Umbilical cord (tissue), 2 donors: ENCODE data around the gene ZNF562. TPM values are rescaled to one million over a fixed set of nuclear protein-coding genes. Genes with fewer than 3 reads are reported as not detected.
"Not testable (repeated sequence)": the region's sequence is repeated elsewhere in the genome, so short reads cannot be mapped to it uniquely, and the experiment has no call there.

ENCODE experiments used
- DNase-seq: peaks from one replicate; pipeline ENCODE4 v3.0.0-alpha.2; 2015; ENCODE audit warnings: low spot score
- total RNA-seq: library from RNA; depleted of rRNA; stranded (reverse); fragments of >200 nt; gene quantifications from one replicate; pipeline ENCODE4 v1.2.3, GENCODE V29; 2014; ENCODE audit warnings: low replicate concordance; ENCODE audit not compliant: insufficient read depth

Gene ZNF562
- total RNA-seq: 35.9 TPM

DNA sequence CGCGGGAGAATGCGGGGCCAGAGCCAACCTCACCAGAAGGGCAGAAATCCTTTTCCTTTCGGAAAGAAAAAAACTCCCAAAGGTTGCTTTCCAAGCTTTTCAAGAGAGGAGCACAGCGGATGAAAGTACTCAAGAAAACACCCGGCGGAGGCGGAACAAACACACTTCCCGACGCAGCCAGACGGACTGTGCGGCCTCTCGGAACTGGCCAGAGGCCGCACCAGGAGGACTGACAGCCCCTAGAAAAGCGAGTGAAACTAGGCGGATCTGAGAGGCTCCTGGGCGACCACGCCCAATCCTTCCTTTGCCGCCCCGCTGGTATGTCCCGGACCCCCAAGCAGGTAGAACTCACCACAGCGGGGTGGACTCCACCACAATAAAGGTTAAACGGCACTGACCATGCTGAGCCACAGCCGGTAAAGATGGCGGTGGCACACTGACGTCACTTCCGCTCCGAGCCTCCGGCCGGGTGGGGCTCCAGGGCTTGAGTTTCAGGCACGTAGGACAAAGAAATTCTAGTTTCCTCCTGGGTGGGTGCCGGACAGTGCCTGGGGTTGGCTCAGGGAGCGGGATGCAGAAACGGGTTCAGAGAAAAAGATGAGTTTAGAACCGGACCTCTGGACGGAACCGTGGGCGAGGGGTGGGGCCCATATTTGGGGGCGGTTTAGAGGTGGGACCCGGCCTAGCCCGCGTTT is at the start of gene ZNF562:
ZNF562 (minus strand) TSS at position 438 of the 695 bp plus-strand sequence. CDS start 14,356 bp downstream, outside the sequence.
- peak; percentile 93 for DNase-seq

- no peak for DNase-seq
Observed at GRCh38 chr19:9724157-9724556, 49.3 kb upstream of the ZNF562 start.

DNA sequence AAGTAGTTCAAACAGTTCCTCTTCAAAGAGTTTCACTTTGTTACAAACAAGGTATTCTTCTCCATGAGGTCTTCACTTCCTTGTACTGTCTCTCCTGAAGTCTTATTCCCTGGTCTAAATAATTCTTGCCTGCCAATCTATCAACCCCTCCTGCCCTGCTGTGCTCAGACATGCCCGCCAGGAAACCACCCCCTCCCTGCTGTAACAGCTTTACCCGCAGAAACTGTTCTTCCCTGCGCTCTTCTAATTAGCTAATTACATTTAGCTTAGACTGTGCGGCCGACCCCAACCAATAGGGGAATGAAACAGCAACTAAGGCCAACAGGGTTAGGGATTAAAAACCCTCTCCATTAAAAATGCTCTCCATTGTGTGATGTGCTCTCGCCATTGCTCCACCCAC is 47.0 kb upstream of the ZNF562 start:
- no peak for DNase-seq

GRCh38 chr19:9720541-9720940 is 45.6 kb upstream of the ZNF562 start:
- DNase-seq: no peak

- no peak for DNase-seq
Observed at GRCh38 chr19:9711815-9712214, 36.9 kb upstream of the ZNF562 start.

DNA sequence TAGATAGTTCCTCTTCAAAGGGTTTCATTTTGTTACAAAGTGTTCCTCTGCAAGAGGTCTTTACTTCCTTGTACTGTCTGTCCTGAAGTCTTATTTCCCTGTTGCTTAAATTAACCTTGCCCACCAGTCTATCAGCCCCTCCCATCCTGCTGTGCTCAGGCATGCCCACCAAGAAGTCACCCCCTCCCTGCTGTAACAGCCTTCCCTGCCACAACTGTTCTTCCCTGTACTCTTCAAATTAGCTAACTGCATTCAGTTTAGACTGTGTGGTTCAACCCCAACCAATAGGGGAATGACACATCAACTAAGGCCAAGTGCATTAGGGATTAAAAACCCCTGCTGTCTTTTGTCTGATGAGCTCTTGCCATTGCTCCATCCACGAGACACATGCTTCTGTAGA is 34.4 kb upstream of the ZNF562 start:
- DNase-seq: peak; percentile 22

DNA sequence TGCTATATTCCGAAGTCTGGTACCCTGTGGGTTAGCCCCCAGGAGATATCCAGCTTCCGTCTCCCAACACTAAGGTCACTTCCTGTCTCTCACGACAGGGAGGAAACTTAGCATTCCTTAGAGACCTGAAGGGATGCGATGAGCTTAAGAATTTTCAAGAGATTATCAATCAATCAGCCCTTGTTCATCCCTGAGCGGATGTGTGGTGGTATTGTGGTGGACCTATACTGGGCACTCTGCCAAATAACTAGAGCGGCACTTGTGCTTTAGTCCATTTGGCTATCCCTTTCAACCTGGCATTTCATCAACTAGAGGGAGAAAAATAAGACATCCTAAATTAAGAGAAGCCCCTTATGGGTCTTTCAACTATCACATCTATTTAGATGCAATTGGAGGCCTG is 30.9 kb upstream of the ZNF562 start:
- no peak for DNase-seq

DNA sequence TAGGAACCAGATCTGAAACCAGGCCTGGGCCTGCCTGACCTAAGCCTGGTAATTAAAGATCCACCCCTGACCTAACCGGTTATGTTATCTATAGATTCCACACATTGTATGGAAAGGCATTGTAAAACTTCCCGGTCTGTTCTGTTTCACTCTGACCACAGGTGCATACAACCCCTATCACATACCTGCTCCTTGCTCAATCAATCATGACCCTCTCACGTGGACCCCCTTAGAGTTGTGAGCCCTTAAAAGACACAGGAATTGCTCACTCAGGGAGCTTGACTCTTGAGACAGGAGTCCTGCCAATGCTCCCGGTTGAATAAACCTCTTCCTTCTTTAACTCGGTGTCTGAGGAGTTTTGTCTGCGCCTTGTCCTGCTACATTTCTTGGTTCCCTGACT is 27.3 kb upstream of the ZNF562 start:
- DNase-seq: no peak

DNA sequence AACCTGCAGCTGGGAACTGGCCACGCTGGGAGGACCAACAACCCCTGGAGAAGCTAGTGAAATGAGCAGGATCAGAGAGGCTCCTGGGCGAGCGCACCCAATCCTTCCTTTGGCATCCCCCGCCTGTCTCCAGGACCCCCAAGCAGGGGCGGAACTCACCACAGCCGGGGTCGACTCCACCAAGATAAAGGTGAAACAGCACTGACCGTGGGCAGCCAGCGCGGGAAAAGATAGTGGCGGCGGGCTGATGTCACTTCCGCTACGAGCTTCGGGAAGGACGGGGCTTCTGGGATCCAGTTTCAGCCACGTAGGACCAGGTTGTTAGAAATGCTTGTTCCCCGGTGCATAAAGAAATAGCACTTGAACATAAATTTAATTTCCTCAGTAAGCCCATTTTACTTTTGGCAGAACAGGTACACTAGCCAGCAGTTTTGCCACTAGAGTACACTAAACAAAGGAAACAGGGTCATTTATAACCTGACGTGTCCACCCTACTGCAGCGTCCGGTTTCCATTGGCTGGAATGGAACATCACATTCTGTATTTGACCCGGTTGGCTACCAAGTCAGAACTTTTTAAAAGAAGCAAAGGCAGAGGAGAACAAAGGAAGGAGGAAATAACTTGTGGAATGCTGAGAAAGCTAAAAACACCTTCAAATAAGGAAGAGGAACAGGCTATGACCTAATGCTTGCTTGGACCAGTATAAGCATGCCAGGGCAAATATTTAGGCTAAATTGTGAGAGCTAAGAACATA is 25.5 kb upstream of the ZNF562 start:
- no peak for DNase-seq

DNA sequence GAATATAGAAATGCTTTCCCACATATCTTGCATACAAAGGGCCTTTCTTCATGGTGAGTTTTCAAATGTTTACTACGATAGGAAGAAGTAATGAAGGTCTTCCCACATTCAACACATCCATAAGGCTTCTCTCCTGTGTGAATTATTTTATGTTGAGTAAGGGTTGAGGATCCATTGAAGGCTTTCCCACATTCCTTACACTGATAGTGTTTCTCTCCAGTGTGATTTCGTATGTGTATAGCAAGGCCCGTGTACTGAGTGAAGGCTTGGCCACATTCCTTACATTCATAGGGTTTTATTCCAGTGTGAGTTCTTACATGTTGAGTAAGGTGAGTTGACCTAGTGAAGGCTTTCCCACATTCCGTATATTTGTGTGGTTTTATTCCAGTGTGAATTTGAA is 15.4 kb upstream of the ZNF562 start:
- not testable (repeated sequence) for DNase-seq

DNA sequence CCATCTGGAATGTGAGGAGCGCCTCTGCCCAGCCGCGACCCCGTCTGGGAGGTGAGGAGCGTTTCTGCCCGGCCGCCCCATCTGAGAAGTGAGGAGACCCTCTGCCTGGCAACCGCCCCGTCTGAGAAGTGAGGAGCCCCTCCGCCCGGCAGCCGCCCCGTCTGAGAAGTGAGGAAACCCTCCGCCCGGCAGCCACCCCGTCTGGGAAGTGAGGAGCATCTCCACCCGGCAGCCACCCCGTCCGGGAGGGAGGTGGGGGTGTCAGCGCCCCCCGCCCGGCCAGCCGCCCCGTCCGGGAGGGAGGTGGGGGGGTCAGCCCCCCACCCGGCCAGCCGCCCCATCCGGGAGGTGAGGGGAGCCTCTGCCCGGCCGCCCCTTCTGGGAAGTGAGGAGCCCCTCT is 5.1 kb upstream of the ZNF562 start:
- not testable (repeated sequence) for DNase-seq

DNA sequence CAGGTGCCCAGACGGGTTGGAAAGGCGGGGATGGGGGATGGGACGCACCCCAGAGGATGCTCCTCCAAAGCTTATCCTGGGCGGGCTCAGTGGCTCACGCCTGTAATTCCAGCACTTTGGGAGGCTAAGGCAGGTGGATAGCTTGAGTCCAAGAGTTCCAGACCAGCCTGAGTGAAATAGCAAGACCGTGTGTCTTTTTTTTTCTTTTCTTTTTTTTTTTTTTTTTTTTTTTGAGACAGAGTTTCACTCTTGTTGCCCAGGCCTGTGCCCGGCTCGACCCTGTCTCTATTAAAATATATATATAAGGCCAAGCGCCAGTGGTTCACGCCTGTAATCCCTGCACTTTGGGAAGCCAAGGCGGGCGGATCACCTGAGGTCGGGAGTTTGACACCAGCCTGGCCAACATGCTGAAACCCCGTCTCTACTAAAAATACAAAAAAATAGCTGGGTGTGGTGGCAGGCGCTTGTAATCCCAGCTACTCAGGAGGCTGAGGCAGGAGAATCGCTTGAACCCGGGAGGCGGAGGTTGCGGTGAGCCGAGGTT is 530 bp upstream of the ZNF562 start:
- DNase-seq: not testable (repeated sequence)

DNA sequence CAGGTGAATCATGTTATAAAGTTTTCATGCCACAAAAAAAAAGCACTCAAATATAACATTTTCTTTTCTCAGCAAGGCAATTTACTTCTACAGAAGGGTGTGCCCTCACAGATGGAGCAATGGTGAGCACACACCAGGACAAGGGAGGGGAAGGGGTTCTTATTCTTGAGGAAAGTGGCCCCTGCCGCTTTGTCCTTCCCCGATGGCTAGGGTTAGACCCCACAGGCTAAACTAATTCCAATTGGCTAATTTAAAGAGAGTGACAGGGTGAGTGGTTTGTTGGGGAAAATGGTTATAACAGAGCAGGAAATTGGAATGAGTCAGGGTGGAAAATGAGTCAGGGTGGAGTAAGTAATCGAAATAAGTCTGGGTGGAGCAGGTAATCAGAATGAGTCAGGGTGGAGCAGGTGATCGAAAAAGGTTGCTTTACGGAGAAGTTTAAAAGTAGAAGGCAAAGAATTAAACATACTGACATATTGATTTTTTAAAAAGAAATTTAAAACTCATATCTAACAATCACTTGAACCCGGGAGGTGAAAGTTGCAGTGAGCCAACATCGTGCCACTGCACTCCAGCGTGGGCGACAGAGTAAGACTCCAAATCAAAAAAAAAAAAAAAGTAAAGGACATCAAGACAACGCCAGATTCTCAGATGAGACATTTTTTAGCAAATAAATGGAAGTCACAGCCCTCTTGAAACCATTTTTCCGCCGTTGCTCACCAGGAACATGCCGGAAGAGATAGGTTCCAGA is 813 bp downstream of the ZNF562 start:
- peak; percentile 2 for DNase-seq

- no peak for DNase-seq
Observed at GRCh38 chr19:9672893-9673292, 2.0 kb downstream of the ZNF562 start.

GRCh38 chr19:9671655-9672054 is 3.2 kb downstream of the ZNF562 start:
- DNase-seq: no peak

- DNase-seq: no peak
Observed at GRCh38 chr19:9668544-9668943, 6.4 kb downstream of the ZNF562 start.

DNA sequence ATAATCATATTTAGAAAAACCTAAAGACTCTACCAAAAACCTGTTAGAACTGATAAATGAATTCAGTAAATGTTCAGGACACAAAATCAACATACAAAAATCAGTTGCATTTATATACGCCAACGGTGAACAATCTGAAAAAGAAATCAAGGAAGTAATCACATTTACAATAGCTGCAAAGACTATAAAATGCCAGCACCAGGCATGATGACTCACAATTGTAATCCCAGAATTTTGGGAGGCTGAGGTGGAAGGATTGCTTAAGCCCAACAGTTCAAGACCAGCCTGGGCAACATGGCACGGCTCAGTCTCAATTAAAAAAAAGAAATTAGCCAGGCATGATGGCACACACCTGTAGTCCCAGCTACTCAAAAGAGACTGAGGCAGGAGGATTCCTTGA is 7.0 kb downstream of the ZNF562 start:
- DNase-seq: no peak

DNA sequence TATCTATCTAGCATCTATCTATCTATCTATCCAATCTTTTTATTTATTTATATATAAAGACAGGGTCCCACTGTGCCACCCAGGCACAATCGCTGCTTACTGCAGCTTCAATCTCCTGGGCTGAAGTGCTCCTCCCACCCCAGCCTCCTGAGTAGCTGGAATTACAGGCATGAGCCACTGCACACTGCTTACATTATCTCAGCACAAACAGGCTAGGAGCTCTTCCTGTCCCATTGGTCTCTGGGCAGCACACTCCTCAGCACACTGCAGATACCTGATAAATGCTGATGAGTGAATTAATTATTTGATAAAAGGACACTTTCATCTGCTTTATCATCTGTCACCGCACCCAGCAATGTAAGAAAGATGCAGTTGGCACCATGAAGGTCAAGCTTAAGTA is 16.1 kb downstream of the ZNF562 start:
- no peak for DNase-seq

DNA sequence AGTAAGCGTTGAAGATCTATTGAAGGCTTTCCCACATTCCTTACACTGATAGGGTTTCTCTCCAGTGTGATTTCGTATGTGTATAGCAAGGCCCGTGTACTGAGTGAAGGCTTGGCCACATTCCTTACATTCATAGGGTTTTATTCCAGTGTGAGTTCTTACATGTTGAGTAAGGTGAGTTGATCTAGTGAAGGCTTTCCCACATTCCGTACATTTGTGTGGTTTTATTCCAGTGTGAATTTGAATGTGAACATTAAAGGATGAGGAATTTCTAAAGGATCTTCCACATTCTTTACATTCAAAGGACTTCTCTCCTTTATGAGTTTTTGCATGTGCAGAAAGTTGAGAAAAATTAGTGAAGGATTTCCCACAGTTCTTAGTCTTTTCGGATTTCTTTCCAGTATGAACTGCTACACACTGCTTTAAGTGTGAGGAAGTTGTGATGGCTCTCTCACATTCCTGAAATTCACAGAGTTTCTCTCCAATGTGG is 21.8 kb downstream of the ZNF562 start:
- not testable (repeated sequence) for DNase-seq

GRCh38 chr19:9651464-9651863 is 23.4 kb downstream of the ZNF562 start:
- DNase-seq: not testable (repeated sequence)

DNA sequence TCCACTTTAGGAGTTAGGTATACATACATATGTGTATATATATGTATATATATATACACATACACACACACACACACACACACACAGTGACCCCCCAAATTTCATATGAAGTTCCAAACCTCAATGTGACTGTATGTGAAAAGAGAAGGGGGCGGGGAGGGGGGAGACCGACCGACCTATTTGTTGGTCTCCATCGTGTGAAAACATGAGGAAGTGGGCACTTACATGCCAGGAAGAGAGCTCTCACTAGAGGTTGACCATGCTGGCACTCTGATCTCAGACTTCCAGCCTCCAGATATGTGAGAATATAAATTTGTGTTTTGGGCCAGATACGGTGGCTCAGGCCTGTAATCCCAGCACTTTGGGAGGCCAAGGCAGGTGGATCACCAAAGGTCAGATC is 24.6 kb downstream of the ZNF562 start:
- no peak for DNase-seq

- DNase-seq: no peak
Observed at GRCh38 chr19:9645472-9645871, 29.4 kb downstream of the ZNF562 start.
